ENCODE measurements around the gene STARD5.

The STARD5 gene

GRCh38 chr15:81263477-81263876 is 60.5 kb downstream of the STARD5 start:
- TF ChIP-seq ZNF274 (IDR thresholded peaks at IDR 0.05; ENCODE audit: low read depth, low read length) = no peak
- no peak overlapping the region for H3K4me3 ChIP-seq (ENCODE audit: low read length)

GRCh38 chr15:81261172-81261811 is 62.6 kb downstream of the STARD5 start:
- H3K4me3 ChIP-seq (ENCODE audit: low read length) = no peak overlapping the region
- TF ChIP-seq ZNF274 (IDR thresholded peaks at IDR 0.05; ENCODE audit: low read depth, low read length) = no peak

- no peak for TF ChIP-seq ZNF274 (IDR thresholded peaks at IDR 0.05; ENCODE audit: low read depth, low read length)
- H3K4me3 ChIP-seq (ENCODE audit: low read length) = no peak overlapping the region
Measured at GRCh38 chr15:81259760-81260298, 64.1 kb downstream of the STARD5 start.
